K562 (cell line): ENCODE measurements around the gene CIAPIN1. TPM values are rescaled to one million over a fixed set of nuclear protein-coding genes. Genes with fewer than 3 reads are reported as not detected.

Experiments
- CC2D1A ChIP-seq: fragments of 450-650 bp; IDR thresholded peaks from 2 replicates; pipeline ENCODE4 v1.6.1; 2017; ENCODE audit warnings: mild to moderate bottlenecking
- EGR1 ChIP-seq: fragments of 450-650 bp; conservative IDR thresholded peaks from 2 replicates; pipeline ENCODE4 v1.6.1; 2017; ENCODE audit warnings: mild to moderate bottlenecking
- KDM2B ChIP-seq: fragments of 250-450 bp; sonication (Bioruptor Pico); IDR thresholded peaks from 2 replicates; pipeline ENCODE4 v1.8.0; 2021; ENCODE audit warnings: mild to moderate bottlenecking, moderate library complexity
- KDM5B ChIP-seq: fragments of 200-600 bp; sonication (generic); IDR thresholded peaks from 2 replicates; pipeline ENCODE4 v1.6.1; 2012; ENCODE audit warnings: low read depth, mild to moderate bottlenecking, moderate library complexity, low read length, control low read depth, inconsistent platforms; ENCODE audit not compliant: insufficient replicate concordance
- L3MBTL2 ChIP-seq: fragments of 450-650 bp; IDR thresholded peaks from 2 replicates; pipeline ENCODE4 v1.6.1; 2016; ENCODE audit warnings: mild to moderate bottlenecking, moderate library complexity
- NEUROD1 ChIP-seq: fragments of 150-350 bp; IDR thresholded peaks from 2 replicates; pipeline ENCODE4 v1.6.1; 2014; ENCODE audit warnings: borderline replicate concordance, low read length, low read depth; ENCODE audit not compliant: partially characterized antibody
- NR1H2 ChIP-seq: sonication (generic); formaldehyde crosslinking; IDR thresholded peaks from 2 replicates; pipeline ENCODE4 v1.4.0; 2020; ENCODE audit warnings: mild to moderate bottlenecking, missing genetic modification reagents
- PURB ChIP-seq: sonication (generic); formaldehyde crosslinking; IDR thresholded peaks from 2 replicates; pipeline ENCODE4 v1.9.0; 2021; ENCODE audit warnings: low read depth, mild to moderate bottlenecking, missing genetic modification reagents
- RB1 ChIP-seq: fragments of 450-650 bp; IDR thresholded peaks from 2 replicates; pipeline ENCODE4 v1.6.1; 2017; ENCODE audit warnings: low read depth, mild to moderate bottlenecking
- SMARCB1 ChIP-seq: IDR thresholded peaks from 2 replicates; pipeline ENCODE4 v1.6.1; 2011; ENCODE audit warnings: improper control_type of control experiment, low read depth; ENCODE audit not compliant: insufficient read length
- SRSF9 ChIP-seq: fragments of 200-400 bp; formaldehyde crosslinking; IDR thresholded peaks from 2 replicates; pipeline ENCODE4 v1.6.1; 2017; ENCODE audit warnings: low read depth, low read length, borderline replicate concordance
- TEAD1 ChIP-seq, 2 experiments: fragments of 450-650 bp in 1 of 2; sonication (generic) in 1 of 2; formaldehyde crosslinking; IDR thresholded peaks; 2 replicates each; pipeline versions ENCODE4 v1.4.0 to v1.8.0; 2020 to 2022; ENCODE audit warnings: mild to moderate bottlenecking in 2 of 2, missing genetic modification reagents in 1 of 2
- TOE1 ChIP-seq, 2 experiments: fragments of 450-650 bp in 1 of 2; sonication (generic) in 1 of 2; formaldehyde crosslinking in 1 of 2; IDR thresholded peaks; 2 replicates each; pipeline versions ENCODE4 v1.7.1 to v1.8.0; 2016 to 2022; ENCODE audit warnings: borderline replicate concordance in 2 of 2, mild to moderate bottlenecking in 2 of 2, antibody characterized with exemption in 1 of 2, inconsistent platforms in 1 of 2, low read depth in 1 of 2, missing genetic modification reagents in 1 of 2, moderate library complexity in 1 of 2
- YY1 ChIP-seq, 3 experiments: IDR thresholded peaks; 2 replicates each; pipeline ENCODE4 v1.6.1; 2011; ENCODE audit warnings: low read length in 2 of 3, mild to moderate bottlenecking in 2 of 3, moderate library complexity in 2 of 3, borderline replicate concordance in 1 of 3, control low read depth in 1 of 3, low read depth in 1 of 3; ENCODE audit not compliant: insufficient read depth in 3 of 3, insufficient replicate concordance in 2 of 3, control insufficient read depth in 1 of 3, insufficient read length in 1 of 3; ENCODE audit errors: extremely low read depth in 1 of 3
- ZNF766 ChIP-seq: fragments of 200-800 bp; sonication (Bioruptor generic); conservative IDR thresholded peaks from 2 replicates; pipeline ENCODE4 v1.6.1; 2016; ENCODE audit warnings: missing genetic modification characterization, missing compliant biosample characterization
- ZNF79 ChIP-seq: fragments of 250-450 bp; sonication (Bioruptor Pico); IDR thresholded peaks from 2 replicates; pipeline ENCODE4 v1.4.0; 2020; ENCODE audit warnings: low read depth, mild to moderate bottlenecking, moderate library complexity
- polyA plus RNA-seq, 8 experiments: library from polyadenylated mRNA; depleted of rRNA in 4 of 8; stranded (reverse) in 5 of 8; unstranded in 3 of 8; fragments of >200 nt; fragmentation: Nextera tagmentation in 2 of 8; fragmentation: Illumina TruSeq in 1 of 8; extraction: Ambion mirVana in 2 of 8; extraction: Trizol in 1 of 8; gene quantifications; 2 replicates each; pipeline versions ENCODE4 v1.2.1 to v1.2.3, GENCODE V29; 2011 to 2014; ENCODE audit warnings: inconsistent platforms in 1 of 8, missing spikeins in 1 of 8
- total RNA-seq, 7 experiments: library from RNA; depleted of rRNA in 6 of 7; stranded (reverse); fragments of >200 nt in 6 of 7; fragmentation: Illumina TruSeq in 2 of 7; extraction: Trizol in 2 of 7; gene quantifications; 2 replicates each; pipeline versions ENCODE4 v1.2.1 to v1.2.3, GENCODE V29; 2011 to 2021; ENCODE audit warnings: low replicate concordance in 1 of 7
- TF ChIP-seq, protein P1 (sequence below): sonication (generic); formaldehyde crosslinking; IDR thresholded peaks from 2 replicates; pipeline ENCODE4 v1.8.1; 2023; ENCODE audit warnings: mild to moderate bottlenecking, missing genetic modification reagents
- TF ChIP-seq, protein P2 (sequence below), 3 experiments: fragments of 200-800 bp in 1 of 3; sonication (Bioruptor generic) in 1 of 3; sonication (generic) in 1 of 3; formaldehyde crosslinking in 1 of 3; IDR thresholded peaks; 2 replicates each; pipeline versions ENCODE4 v1.6.1 to v1.8.0; 2016 to 2022; ENCODE audit warnings: mild to moderate bottlenecking in 2 of 3, missing compliant biosample characterization in 2 of 3, missing genetic modification characterization in 2 of 3, missing genetic modification reagents in 1 of 3
- TF ChIP-seq, protein P3 (sequence below), 2 experiments: fragments of 200-800 bp in 1 of 2; sonication (Bioruptor generic) in 1 of 2; sonication (generic) in 1 of 2; formaldehyde crosslinking in 1 of 2; IDR thresholded peaks in 1 of 2; conservative IDR thresholded peaks in 1 of 2; 2 replicates each; pipeline versions ENCODE4 v1.5.0 to v1.6.1; 2016 to 2020; ENCODE audit warnings: missing compliant biosample characterization in 1 of 2, missing genetic modification characterization in 1 of 2, missing genetic modification reagents in 1 of 2

The CIAPIN1 gene
- total and polyA plus RNA-seq, 9 of the 15 experiments (the other 6 are each of a cell fraction or from before 2014, with no cell fraction given), result 71.8 to 263 (median 95.7) TPM

DNA sequence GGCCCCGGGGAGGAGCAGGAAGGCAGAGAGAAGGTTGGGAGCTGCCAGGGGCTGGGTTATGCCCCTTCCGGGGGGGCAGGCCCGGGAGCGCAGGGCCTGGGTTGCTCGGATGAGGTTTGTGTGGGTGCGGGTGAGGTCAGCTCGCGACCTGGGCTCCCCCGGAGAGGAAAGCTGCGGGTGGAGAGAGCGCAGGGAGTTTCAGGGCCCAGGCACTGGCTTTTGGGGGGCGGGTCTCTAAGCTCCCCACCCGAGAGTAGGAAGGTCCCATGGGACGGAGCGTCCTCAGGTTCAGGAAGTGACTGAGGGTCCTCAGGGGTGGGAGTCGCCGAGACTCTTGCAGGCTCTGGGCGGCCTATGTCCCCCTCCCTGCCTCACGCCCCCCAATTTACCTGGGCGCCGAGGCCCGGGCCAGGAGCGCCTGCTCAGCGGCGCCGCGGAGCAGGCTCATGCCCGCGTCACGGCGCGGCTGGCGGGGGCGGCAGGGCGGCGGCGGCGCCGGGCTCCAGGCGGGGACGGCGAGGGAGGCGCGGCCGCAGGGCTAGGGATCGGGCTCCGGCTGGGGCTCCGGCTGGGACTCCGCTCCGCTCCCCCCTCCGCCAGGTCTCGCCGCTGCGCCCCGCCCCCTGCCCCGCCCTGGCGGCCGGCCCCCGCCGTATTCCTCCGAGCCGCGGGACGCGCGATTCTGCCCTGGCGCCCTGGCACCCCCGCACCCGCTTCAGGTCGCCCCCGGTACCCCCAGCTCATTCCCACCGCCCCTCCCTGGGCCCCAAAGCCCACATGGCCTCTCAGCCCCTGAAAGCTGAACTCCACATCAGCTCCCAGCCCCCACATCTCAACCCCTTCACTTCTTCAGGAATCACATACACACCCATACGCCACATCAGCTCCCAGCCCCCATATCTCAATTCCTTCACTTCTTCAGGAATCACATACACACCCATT is 39.0 kb upstream of the CIAPIN1 start, which contains the start of gene DOK4 (continued):
- TF ChIP-seq YY1 (IDR thresholded peaks at IDR 0.05; ENCODE audit: borderline replicate concordance in 1 of 3, control insufficient read depth in 1 of 3, extremely low read depth in 1 of 3, insufficient read depth in 3 of 3, insufficient read length in 1 of 3, insufficient replicate concordance in 2 of 3, low read depth in 1 of 3, low read length in 2 of 3) (peak in 2 of 3 experiments; percentile 32 to 70), KDM2B (CRISPR knock-in tag) (0 out of 2 replicates have a peak, but pooled peaks have one; percentile 36), TOE1 (IDR thresholded peaks at IDR 0.05; ENCODE audit: borderline replicate concordance) (peak; percentile 72), TOE1 (CRISPR knock-in tag; IDR thresholded peaks at IDR 0.05; ENCODE audit: borderline replicate concordance, low read depth) (no peak), PURB (CRISPR knock-in tag) (no peak), ZNF79 (CRISPR knock-in tag) (no peak), ZNF766 (no peak), KDM5B (peak; percentile 25), NR1H2 (CRISPR knock-in tag) (no peak), RB1 (peak; percentile 85), SMARCB1 (no peak), CC2D1A (no peak), NEUROD1 (no peak), L3MBTL2 (peak; percentile 33; the same call in 1 of the 2 replicates), TEAD1 (CRISPR knock-in tag; IDR thresholded peaks at IDR 0.05) (no peak), EGR1 (peak; percentile 3; the same call in 1 of the 2 replicates), SRSF9 (no peak)
- TF ChIP-seq, protein P1, sequence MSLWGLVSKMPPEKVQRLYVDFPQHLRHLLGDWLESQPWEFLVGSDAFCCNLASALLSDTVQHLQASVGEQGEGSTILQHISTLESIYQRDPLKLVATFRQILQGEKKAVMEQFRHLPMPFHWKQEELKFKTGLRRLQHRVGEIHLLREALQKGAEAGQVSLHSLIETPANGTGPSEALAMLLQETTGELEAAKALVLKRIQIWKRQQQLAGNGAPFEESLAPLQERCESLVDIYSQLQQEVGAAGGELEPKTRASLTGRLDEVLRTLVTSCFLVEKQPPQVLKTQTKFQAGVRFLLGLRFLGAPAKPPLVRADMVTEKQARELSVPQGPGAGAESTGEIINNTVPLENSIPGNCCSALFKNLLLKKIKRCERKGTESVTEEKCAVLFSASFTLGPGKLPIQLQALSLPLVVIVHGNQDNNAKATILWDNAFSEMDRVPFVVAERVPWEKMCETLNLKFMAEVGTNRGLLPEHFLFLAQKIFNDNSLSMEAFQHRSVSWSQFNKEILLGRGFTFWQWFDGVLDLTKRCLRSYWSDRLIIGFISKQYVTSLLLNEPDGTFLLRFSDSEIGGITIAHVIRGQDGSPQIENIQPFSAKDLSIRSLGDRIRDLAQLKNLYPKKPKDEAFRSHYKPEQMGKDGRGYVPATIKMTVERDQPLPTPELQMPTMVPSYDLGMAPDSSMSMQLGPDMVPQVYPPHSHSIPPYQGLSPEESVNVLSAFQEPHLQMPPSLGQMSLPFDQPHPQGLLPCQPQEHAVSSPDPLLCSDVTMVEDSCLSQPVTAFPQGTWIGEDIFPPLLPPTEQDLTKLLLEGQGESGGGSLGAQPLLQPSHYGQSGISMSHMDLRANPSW (CRISPR knock-in tag), result no peak
- TF ChIP-seq, protein P2, sequence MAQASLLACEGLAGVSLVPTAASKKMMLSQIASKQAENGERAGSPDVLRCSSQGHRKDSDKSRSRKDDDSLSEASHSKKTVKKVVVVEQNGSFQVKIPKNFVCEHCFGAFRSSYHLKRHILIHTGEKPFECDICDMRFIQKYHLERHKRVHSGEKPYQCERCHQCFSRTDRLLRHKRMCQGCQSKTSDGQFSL (CRISPR knock-in tag; IDR thresholded peaks at IDR 0.05), result no peak
- TF ChIP-seq, protein P2 (tag; IDR thresholded peaks at IDR 0.05), result no peak
- TF ChIP-seq, protein P3, sequence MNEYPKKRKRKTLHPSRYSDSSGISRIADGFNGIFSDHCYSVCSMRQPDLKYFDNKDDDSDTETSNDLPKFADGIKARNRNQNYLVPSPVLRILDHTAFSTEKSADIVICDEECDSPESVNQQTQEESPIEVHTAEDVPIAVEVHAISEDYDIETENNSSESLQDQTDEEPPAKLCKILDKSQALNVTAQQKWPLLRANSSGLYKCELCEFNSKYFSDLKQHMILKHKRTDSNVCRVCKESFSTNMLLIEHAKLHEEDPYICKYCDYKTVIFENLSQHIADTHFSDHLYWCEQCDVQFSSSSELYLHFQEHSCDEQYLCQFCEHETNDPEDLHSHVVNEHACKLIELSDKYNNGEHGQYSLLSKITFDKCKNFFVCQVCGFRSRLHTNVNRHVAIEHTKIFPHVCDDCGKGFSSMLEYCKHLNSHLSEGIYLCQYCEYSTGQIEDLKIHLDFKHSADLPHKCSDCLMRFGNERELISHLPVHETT (CRISPR knock-in tag; conservative IDR thresholded peaks at IDR 0.05 in 1 of 2, IDR thresholded peaks at IDR 0.05 in 1 of 2), result no peak
